Measurements from ENCODE around the gene CDK14.

CDK14 gene

DNA sequence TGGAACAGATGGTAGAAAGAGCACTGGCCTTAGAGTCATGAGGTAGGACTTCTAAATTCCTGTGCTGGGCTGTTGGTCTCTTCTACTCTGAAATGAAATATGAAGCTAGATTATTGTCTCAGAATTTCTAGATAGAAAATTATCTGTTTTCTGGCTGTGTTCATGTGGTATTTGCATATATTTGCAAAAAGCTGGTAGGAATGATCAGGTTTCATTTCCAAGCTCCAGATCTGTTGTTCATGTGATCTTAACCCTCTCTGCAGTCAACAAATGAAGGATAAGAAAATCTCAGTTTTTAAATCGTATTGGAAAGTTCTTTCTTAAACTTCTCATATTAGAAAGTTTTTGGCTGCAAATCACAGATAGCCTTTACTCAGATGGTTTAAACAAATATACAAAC, 248.3 kb downstream of the CDK14 start:
- Histone ChIP-seq H3K79me2 (ENCODE audit: insufficient read depth, low read length) (peaks cover 36% of the 10 kb centered on the region), H3K4me1 (ENCODE audit: insufficient read depth, low read length, severe bottlenecking) (peaks cover 25% of the 10 kb centered on the region)

DNA sequence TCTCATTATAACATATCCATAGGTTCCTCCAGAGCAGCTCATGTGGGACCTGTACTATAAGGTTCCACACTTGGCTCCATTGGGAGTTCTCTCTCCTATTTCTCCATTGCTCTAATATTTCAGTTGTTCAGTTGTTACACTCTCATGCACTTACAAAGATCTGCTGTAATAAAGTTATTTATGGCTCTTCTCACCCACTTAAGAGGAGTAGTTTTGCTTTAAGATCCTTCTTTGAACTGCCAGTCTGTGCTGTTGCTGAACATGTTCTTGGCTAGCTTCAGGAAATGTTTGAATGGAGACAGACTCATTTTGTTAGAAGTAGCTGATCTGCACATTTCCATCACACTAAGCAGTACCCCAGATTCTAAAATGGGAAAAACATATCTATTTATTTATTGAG, 250.1 kb downstream of the CDK14 start:
- no peak overlapping the region for H3K4me2 ChIP-seq (ENCODE audit: low read length)

More for the DNA sequence above, 248.3 kb downstream of the CDK14 start:
- H3K4me3 ChIP-seq (ENCODE audit: low read depth, low read length, poor library complexity, severe bottlenecking): no peak overlapping the region
- TF ChIP-seq, protein P1, sequence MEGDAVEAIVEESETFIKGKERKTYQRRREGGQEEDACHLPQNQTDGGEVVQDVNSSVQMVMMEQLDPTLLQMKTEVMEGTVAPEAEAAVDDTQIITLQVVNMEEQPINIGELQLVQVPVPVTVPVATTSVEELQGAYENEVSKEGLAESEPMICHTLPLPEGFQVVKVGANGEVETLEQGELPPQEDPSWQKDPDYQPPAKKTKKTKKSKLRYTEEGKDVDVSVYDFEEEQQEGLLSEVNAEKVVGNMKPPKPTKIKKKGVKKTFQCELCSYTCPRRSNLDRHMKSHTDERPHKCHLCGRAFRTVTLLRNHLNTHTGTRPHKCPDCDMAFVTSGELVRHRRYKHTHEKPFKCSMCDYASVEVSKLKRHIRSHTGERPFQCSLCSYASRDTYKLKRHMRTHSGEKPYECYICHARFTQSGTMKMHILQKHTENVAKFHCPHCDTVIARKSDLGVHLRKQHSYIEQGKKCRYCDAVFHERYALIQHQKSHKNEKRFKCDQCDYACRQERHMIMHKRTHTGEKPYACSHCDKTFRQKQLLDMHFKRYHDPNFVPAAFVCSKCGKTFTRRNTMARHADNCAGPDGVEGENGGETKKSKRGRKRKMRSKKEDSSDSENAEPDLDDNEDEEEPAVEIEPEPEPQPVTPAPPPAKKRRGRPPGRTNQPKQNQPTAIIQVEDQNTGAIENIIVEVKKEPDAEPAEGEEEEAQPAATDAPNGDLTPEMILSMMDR (IDR thresholded peaks at IDR 0.05; ENCODE audit: low read length): no peak
- no peak for TF ChIP-seq EZH2 (IDR thresholded peaks at IDR 0.05; ENCODE audit: borderline replicate concordance, low read length)
- H3K27ac ChIP-seq (ENCODE audit: low read depth, low read length, poor library complexity, severe bottlenecking): no peak overlapping the region
- H3K9me2 ChIP-seq (ENCODE audit: low read depth, low read length): no peaks in the 10 kb centered on the region
- H2AFZ ChIP-seq (ENCODE audit: low read length): no peak overlapping the region
- H3K9me3 ChIP-seq (ENCODE audit: low read length): no peaks in the 10 kb centered on the region
- no peak overlapping the region for H3K4me2 ChIP-seq (ENCODE audit: low read length)
- H4K20me1 ChIP-seq (ENCODE audit: insufficient read depth, low read length): no peaks in the 10 kb centered on the region
- H3K27me3 ChIP-seq (ENCODE audit: insufficient read depth, low read length): no peaks in the 10 kb centered on the region
- no peak overlapping the region for H3K9ac ChIP-seq (ENCODE audit: low read length)
- H3K36me3 ChIP-seq (ENCODE audit: insufficient read depth, low read length): peaks cover 17% of the 10 kb centered on the region; the same call in 1 of the 2 replicates
- H3F3A ChIP-seq (ENCODE audit: insufficient read depth, low read length): no peaks in the 10 kb centered on the region

DNA sequence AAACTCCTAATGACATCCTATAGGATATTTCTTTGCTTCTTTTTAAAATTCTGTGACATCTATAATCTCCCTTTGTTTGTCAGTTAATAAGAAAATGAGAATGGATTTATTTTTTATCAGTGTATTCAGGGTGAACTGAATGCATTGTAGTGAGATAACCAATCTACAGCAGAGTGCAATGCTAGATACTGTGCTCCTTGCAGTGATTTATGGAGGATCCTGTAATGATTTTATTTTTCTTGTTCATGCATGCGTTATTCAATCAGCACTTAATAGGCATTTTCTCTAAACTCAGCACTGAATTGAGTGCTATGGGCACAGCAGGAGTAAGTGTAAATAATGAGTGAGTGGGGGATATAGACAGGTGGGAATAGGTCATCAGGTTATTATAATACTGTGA, 253.9 kb downstream of the CDK14 start:
- Histone ChIP-seq H3K4me3 (ENCODE audit: low read depth, low read length, poor library complexity, severe bottlenecking) (no peak overlapping the region), H3K27me3 (ENCODE audit: insufficient read depth, low read length) (no peaks in the 10 kb centered on the region), H3K4me2 (ENCODE audit: low read length) (no peak overlapping the region), H2AFZ (ENCODE audit: low read length) (no peak overlapping the region), H3F3A (ENCODE audit: insufficient read depth, low read length) (no peaks in the 10 kb centered on the region), H4K20me1 (ENCODE audit: insufficient read depth, low read length) (no peaks in the 10 kb centered on the region), H3K36me3 (ENCODE audit: insufficient read depth, low read length) (peaks cover 40% of the 10 kb centered on the region; the same call in 1 of the 2 replicates), H3K79me2 (ENCODE audit: insufficient read depth, low read length) (peaks cover 23% of the 10 kb centered on the region; the same call in 1 of the 2 replicates), H3K9me3 (ENCODE audit: low read length) (no peaks in the 10 kb centered on the region), H3K4me1 (ENCODE audit: insufficient read depth, low read length, severe bottlenecking) (no peaks in the 10 kb centered on the region), H3K27ac (ENCODE audit: low read depth, low read length, poor library complexity, severe bottlenecking) (no peak overlapping the region), H3K9ac (ENCODE audit: low read length) (no peak overlapping the region), H3K9me2 (ENCODE audit: low read depth, low read length) (no peaks in the 10 kb centered on the region)
- TF ChIP-seq, protein P1 (IDR thresholded peaks at IDR 0.05; ENCODE audit: low read length): no peak
- TF ChIP-seq EZH2 (IDR thresholded peaks at IDR 0.05; ENCODE audit: borderline replicate concordance, low read length): no peak

More for the DNA sequence above, 250.1 kb downstream of the CDK14 start:
- H3K4me1 ChIP-seq (ENCODE audit: insufficient read depth, low read length, severe bottlenecking): peaks cover 17% of the 10 kb centered on the region
- H3K36me3 ChIP-seq (ENCODE audit: insufficient read depth, low read length): peaks cover 17% of the 10 kb centered on the region; the same call in 1 of the 2 replicates
- H2AFZ ChIP-seq (ENCODE audit: low read length): no peak overlapping the region
- H3K9me2 ChIP-seq (ENCODE audit: low read depth, low read length): no peaks in the 10 kb centered on the region
- no peaks in the 10 kb centered on the region for H4K20me1 ChIP-seq (ENCODE audit: insufficient read depth, low read length)
- no peak overlapping the region for H3K27ac ChIP-seq (ENCODE audit: low read depth, low read length, poor library complexity, severe bottlenecking)
- H3K9ac ChIP-seq (ENCODE audit: low read length): no peak overlapping the region
- H3K9me3 ChIP-seq (ENCODE audit: low read length): no peaks in the 10 kb centered on the region
- peaks cover 36% of the 10 kb centered on the region for H3K79me2 ChIP-seq (ENCODE audit: insufficient read depth, low read length)
- TF ChIP-seq, protein P1 (IDR thresholded peaks at IDR 0.05; ENCODE audit: low read length): no peak
- no peak for TF ChIP-seq EZH2 (IDR thresholded peaks at IDR 0.05; ENCODE audit: borderline replicate concordance, low read length)
- no peaks in the 10 kb centered on the region for H3K27me3 ChIP-seq (ENCODE audit: insufficient read depth, low read length)
- no peak overlapping the region for H3K4me3 ChIP-seq (ENCODE audit: low read depth, low read length, poor library complexity, severe bottlenecking)
- H3F3A ChIP-seq (ENCODE audit: insufficient read depth, low read length): no peaks in the 10 kb centered on the region
